GM18499 (cell line): ENCODE data around the gene DENND4B.

Source experiments
- ATAC-seq: cut with Tn5 transposase; IDR thresholded peaks from one replicate; pipeline ENCODE4 v1.9.1; 2021; ENCODE audit warnings: moderate number of reproducible peaks; ENCODE audit not compliant: insufficient read depth, unreplicated experiment

The DENND4B gene

GRCh38 chr1:153953859-153954365 lies 7.4 kb upstream of the DENND4B start:
- ATAC-seq, result no peak

DNA sequence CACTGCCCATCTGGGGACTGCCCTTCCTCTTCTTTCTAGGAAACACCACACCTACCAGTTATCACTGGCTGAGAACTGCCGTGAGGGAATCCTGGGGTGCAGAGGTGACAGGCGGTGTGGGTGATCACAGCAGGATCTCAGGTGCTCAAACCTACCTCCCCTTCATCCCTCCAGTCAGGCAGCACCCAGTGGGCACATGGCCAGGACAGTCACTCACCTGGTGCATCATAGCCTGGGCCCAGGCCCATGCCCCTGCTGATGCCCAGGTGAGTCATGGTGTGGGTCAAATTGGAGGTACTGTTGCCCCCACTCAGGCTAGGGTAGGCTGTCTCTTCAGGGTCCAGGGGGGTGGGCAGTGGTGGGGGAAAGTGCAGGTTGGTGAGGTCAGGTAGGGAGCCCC lies 5.3 kb upstream of the DENND4B start:
- no peak for ATAC-seq

GRCh38 chr1:153951183-153951582 lies 4.7 kb upstream of the DENND4B start:
- ATAC-seq, result no peak

GRCh38 chr1:153945795-153946621 lies 510 bp downstream of the DENND4B start:
- peak; percentile 48 for ATAC-seq

DNA sequence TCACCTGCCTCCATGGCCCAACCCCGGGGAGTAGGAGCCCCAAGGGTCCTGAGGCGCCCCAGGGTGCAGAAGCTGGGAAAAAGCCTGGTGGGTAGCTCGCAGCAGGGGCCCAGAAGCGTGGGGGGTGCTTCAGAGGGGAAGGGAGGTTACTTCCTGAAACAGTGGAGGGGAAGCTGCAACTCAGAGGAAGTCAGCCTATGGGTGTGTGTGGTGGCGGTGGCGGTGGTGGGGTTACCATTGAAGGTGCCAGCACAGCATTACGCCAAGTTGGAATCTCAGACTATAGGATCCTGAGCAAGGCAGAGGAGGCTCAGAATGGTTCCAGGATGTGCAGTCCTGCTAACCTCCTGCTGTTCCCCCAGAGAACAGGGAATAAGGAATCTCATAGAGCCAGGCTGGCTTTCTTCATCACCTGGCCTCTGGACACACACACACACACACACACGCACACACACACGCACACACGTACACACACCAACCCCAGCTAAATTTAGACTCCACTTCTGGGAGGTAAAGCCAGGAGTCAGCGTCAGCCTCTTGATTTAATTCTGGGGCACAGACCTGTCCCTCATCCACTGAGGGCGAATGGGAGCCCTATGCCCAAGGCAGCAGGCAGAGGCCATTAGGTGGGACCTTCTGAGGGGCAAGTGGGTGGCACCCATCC lies 1.3 kb downstream of the DENND4B start:
- ATAC-seq, result no peak

- ATAC-seq, result no peak
Observed at GRCh38 chr1:153944827-153945117, 1.7 kb downstream of the DENND4B start.

GRCh38 chr1:153944005-153944826 lies 2.3 kb downstream of the DENND4B start:
- no peak for ATAC-seq

DNA sequence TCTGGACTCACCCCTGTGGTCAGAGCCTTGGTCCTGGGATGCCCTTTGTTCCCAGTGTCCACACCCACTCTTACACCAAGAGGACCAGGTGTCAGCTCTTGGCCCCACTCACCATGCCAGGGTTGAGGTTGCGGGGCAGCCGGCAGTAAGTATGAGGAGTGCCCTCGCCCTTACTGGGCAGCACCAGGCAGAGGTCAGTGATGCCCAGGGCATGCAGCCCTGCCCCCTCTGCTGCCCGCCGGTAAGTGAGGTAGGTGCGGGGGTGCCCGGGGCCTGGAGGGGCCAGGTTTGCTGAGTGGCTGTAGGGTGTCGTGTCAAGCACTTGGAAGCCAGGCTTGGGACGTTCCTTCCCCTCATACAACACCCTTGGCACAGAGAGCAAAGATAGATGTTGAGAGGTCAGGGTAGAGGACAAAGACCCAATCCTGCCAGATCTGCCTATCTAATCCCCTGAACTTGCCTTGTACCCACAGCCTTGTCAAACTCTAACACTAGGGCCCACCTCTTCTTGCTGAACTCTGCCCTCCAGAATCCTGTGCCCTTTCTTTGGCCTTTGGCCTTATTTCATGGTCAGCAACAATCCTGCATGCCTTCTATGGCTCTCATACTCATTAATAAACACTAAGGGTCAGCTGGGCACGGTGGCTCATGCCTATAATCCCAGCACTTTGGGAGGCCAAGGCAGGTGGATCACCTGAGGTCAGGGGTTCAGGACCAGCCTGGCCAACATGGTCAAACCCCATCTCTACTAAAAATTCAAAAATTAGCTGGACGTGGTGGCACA lies 3.6 kb downstream of the DENND4B start:
- no peak for ATAC-seq

GRCh38 chr1:153941826-153942725 lies 4.4 kb downstream of the DENND4B start:
- no peak for ATAC-seq

GRCh38 chr1:153940756-153941155 lies 5.8 kb downstream of the DENND4B start:
- no peak for ATAC-seq

DNA sequence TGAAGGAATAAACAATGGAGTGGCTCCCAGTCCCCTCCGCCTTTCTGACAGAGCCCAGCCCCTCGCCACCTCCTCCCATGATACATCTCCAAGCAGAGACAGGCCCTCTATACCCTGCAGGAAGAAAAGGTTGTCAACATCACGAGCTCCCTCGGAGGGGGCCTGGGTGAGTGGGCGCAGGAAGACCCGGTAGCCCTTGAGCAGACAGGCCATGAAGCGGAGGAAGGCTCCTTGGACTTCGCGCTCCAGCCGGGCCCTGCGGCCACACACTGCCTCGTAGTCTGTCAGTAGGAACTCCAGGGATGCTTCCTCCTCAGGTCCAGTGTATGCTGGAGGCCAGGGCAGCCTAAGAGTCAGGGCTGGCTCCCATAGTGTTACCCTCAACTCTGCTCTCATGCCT lies 7.0 kb downstream of the DENND4B start:
- no peak for ATAC-seq

DNA sequence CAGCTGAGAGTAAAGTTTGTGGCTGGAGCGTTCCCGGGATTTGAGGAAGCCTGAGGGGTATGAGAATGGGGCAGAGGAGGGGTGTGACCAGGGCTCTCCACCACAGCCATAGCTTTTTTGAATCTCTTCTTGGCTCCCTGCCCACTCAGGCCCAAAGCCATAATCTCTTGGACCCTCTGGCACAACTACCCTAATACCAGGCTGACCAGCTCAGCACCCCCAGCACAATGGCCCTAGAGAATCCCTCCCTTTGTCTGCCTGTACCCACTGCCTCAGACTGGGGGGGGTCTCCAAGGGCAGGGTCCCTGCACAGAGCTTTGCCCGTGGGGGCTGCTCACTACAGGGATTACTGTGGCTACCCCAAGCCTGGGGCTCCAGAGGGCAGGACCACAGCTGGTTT lies 7.5 kb downstream of the DENND4B start:
- ATAC-seq, result no peak

GRCh38 chr1:153937331-153937730 lies 9.2 kb downstream of the DENND4B start:
- ATAC-seq, result no peak

DNA sequence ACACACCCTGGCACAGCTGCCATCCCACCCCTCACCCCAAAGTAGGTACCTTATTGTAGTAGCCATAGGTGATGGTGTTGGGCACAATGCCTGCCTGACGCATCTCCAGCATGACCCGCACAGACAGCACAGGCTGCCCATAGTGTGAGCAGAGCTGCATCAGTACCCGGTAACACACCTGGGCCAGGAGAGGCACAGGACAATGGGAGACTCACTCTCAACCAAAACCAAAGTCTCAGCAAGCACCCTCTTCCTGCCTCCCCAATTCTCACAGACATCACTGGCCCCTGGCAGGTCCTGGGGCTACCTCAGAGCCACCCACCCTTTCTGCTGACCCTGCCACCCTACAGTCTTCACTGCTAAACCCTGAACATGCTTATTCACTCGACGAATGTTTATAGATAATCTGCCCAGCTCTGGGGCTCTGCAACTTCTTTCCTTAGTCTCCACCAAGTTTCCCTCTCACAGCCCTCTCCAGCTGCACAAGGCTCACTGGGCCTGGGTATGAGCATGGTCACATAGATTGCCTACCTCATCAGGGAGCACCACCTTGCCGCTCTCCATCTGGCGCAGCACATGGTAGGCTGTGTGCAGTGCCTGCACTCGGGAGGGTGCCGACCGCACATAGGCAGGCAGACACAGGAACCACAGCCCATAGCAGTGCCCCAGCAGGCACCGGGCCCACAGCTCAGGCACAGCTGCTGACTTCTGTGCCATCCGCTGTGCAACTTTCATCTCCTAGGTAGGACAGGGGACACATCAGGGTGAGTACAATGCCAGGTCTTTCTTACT lies 10.3 kb downstream of the DENND4B start:
- no peak for ATAC-seq

GRCh38 chr1:153934746-153935145 lies 11.8 kb downstream of the DENND4B start:
- ATAC-seq, result no peak

DNA sequence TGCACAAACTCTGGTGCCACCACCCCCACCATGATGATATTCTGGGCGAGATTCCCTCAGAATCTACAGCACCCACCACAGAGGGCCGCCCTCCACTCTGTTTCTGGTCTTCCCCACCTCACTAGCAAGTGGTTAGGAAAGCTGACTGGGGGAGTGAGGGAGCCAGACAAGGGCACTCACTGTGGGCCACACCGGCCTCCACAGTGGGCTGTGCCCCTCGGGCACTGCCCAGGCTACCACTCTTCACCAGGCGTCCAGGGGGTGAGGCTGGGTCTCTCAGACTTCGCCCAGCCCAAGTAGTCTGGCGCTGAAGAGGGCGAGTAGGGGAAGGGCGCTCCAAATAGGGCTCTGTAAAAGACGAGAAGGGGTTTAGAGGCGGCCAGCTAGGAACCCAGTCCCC lies 12.6 kb downstream of the DENND4B start:
- no peak for ATAC-seq

GRCh38 chr1:153933430-153933829 lies 13.1 kb downstream of the DENND4B start:
- no peak for ATAC-seq
